Upper lobe of right lung (tissue), 1 donor: ENCODE results near the gene MME. TPM values are rescaled to one million over a fixed set of nuclear protein-coding genes. Genes with fewer than 3 reads are reported as not detected.

Experiments used
- ATAC-seq: fragments of 200-7000 bp; cut with Tn5 transposase; one replicate; pipeline ENCODE4 v1.9.1; 2020; ENCODE audit warnings: mild to moderate bottlenecking, moderate library complexity
- DNase-seq: peaks from one replicate; pipeline ENCODE4 v3.0.0-alpha.2; 2020
- H3K27ac ChIP-seq: fragments of 200-600 bp; one replicate; pipeline ENCODE4 v1.8.0; 2022
- H3K27me3 ChIP-seq: fragments of 200-600 bp; one replicate; pipeline ENCODE4 v1.8.0; 2022; ENCODE audit warnings: mild to moderate bottlenecking
- H3K36me3 ChIP-seq: fragments of 200-600 bp; one replicate; pipeline ENCODE4 v1.8.0; 2022
- H3K4me1 ChIP-seq: fragments of 200-600 bp; one replicate; pipeline ENCODE4 v1.8.0; 2022
- H3K4me3 ChIP-seq: fragments of 200-600 bp; one replicate; pipeline ENCODE4 v1.8.0; 2022; ENCODE audit warnings: mild to moderate bottlenecking
- H3K9me3 ChIP-seq: fragments of 200-600 bp; one replicate; pipeline ENCODE4 v1.8.0; 2022
- intact Hi-C: fragments of 100-400 bp; cut with DNase I; formaldehyde crosslinking; loops from one replicate; pipeline ENCODE4 v1.11.0; 2022
- total RNA-seq: library from RNA; stranded (reverse); fragmentation: NEBNext Ultra II Directional; extraction: Animal tissue kit (Norgen Biotek cat#: 25700); gene quantifications from one replicate; pipeline ENCODE4 v1.2.1, GENCODE V29; 2021
- TF ChIP-seq, protein P1 (sequence below): fragments of 200-600 bp; IDR thresholded peaks from one replicate; pipeline ENCODE4 v1.8.0; 2022; ENCODE audit warnings: antibody characterized with exemption
- donor health status: DM: no; HTN: yes; CAD: no; lungs with severe emphysema.

MME gene
- total RNA-seq, 1 donor from 2014 or later, result 79.1 TPM

DNA sequence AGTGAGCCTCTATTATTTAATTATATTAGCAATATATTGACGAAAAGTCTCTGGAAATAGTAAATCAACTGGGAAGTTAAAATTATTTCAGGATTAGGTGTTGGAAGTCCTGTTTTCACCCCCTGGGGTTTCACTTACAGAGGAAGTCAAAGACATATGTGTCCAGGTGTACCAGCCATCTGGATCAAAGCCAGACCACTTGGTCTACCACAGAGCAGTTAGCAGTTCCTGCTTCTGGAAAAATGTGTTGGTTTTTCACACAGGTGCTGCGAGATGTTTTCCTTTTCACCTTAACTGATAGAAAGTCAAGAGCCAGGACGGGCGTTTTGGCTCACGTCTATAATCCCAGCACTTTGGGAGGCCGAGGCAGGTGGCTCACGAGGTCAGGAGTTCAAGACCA lies 13.1 kb downstream of the MME start:
- Histone ChIP-seq H3K27me3 (no peaks in the 10 kb centered on the region), H3K27ac (no peak overlapping the region), H3K4me3 (no peak overlapping the region), H3K9me3 (no peaks in the 10 kb centered on the region), H3K36me3 (no peaks in the 10 kb centered on the region), H3K4me1 (no peaks in the 10 kb centered on the region)
- ATAC-seq (no peak), DNase-seq (no peak)
- intact Hi-C loops, result no loop called here
- TF ChIP-seq, protein P1, sequence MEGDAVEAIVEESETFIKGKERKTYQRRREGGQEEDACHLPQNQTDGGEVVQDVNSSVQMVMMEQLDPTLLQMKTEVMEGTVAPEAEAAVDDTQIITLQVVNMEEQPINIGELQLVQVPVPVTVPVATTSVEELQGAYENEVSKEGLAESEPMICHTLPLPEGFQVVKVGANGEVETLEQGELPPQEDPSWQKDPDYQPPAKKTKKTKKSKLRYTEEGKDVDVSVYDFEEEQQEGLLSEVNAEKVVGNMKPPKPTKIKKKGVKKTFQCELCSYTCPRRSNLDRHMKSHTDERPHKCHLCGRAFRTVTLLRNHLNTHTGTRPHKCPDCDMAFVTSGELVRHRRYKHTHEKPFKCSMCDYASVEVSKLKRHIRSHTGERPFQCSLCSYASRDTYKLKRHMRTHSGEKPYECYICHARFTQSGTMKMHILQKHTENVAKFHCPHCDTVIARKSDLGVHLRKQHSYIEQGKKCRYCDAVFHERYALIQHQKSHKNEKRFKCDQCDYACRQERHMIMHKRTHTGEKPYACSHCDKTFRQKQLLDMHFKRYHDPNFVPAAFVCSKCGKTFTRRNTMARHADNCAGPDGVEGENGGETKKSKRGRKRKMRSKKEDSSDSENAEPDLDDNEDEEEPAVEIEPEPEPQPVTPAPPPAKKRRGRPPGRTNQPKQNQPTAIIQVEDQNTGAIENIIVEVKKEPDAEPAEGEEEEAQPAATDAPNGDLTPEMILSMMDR, result no peak

DNA sequence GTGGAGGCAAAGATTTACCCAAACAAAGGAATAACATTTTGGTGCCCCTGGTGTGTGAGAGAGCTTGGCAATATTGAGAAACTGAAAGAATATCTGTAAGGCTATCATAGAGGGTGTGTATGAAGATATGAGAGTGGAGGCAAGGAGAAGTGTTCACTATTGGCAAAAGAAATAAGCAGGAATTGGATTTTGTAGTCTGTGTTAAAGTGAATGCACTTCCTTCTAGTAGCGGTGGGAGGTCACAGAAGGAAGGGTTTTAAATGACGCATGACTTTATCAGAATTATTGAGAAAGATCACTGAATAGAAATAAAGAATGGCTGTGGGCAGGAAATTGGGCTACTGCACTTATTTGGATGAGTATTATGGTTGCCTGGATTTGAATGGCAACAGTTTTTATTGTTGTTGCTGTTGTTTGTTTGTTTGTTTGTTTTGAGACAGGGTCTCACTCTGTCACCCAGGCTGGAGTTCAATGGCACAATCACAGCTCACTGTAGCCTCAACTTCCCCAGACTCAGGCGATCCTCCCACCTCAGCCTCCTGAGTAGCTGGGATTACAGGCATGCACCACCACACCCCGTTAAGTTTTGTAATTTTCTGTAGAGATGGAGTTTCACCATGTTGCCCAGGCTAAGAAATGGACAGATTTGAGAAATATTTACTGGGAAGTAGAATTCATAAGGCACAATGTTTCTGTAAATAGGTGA lies 16.3 kb downstream of the MME start:
- H3K9me3 ChIP-seq, result no peaks in the 10 kb centered on the region
- H3K4me1 ChIP-seq, result no peaks in the 10 kb centered on the region
- H3K27me3 ChIP-seq, result no peaks in the 10 kb centered on the region
- no peaks in the 10 kb centered on the region for H3K36me3 ChIP-seq
- H3K4me3 ChIP-seq, result no peak overlapping the region
- peak; percentile 64 for ATAC-seq
- no peak for DNase-seq
- intact Hi-C loops, result no loop called here
- TF ChIP-seq, protein P1, result no peak
- H3K27ac ChIP-seq, result no peak overlapping the region

DNA sequence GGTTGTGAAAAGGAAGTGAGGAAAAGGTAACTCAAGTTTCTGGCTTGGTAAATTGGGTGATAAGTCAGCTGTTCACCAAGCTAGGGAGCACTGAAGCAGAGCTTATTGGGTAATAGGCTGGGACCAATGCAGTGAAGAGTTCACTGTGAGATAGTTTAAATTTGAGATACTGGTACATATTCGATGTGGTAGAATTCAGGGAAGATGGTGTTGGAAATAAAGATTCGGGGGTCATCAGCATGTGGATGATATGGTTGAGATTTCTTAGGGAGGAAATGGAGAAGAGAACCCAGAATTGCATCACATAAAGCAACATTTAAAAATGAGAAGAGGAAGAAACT lies 16.9 kb downstream of the MME start:
- no peaks in the 10 kb centered on the region for H3K4me1 ChIP-seq
- H3K4me3 ChIP-seq, result no peak overlapping the region
- TF ChIP-seq, protein P1, result no peak
- no peaks in the 10 kb centered on the region for H3K27me3 ChIP-seq
- no peak overlapping the region for H3K27ac ChIP-seq
- no peaks in the 10 kb centered on the region for H3K9me3 ChIP-seq
- no peaks in the 10 kb centered on the region for H3K36me3 ChIP-seq
- intact Hi-C loops, result no loop called here
- peak; percentile 51 for ATAC-seq
- DNase-seq, result no peak

DNA sequence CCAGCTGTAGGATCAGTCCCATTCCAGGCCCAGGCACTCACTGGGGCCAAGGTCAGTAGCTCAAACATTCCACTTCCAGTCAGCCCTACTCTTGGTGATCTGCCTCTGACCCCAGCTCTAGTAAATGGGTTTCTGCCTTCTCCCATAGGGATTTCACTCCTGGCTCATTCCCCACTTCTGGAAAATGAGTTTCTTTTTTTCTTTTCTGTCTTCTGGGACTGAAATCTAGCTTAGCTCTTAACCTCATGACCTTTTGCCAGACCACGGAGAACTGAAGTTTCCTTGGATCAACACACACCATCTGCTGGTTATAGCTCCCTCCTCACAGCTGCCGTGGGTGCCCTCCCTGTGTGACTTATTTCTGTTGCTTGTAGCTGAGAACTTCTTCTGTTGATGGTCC lies 21.3 kb downstream of the MME start:
- Histone ChIP-seq H3K4me1 (no peaks in the 10 kb centered on the region), H3K9me3 (no peaks in the 10 kb centered on the region), H3K27me3 (no peaks in the 10 kb centered on the region), H3K4me3 (no peak overlapping the region), H3K27ac (no peak overlapping the region), H3K36me3 (no peaks in the 10 kb centered on the region)
- intact Hi-C loops, result no loop called here
- ATAC-seq, result peak; percentile 42
- DNase-seq, result no peak
- TF ChIP-seq, protein P1, result no peak

DNA sequence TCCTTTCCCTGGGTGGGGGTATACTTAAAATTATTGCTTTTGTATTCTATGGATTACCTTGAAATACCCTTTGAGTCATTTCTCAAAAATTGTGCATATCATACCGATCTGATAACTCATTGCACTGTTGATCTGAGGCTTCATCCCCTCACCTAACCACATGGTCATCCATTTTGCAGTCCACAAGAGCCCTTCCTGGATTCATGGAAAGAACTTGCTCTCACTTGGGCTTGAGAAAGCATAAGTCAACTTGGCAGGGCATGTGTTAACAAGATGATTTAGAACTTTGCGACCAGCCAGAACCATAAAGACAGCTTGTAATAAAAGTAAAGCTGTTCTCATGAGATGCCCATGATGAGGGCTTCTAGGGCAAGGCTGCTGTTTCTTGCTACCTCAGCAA lies 22.2 kb downstream of the MME start:
- H3K4me3 ChIP-seq, result no peak overlapping the region
- ATAC-seq (no peak), DNase-seq (no peak)
- H3K9me3 ChIP-seq, result no peaks in the 10 kb centered on the region
- H3K4me1 ChIP-seq, result no peaks in the 10 kb centered on the region
- TF ChIP-seq, protein P1, result no peak
- no peaks in the 10 kb centered on the region for H3K36me3 ChIP-seq
- H3K27me3 ChIP-seq, result no peaks in the 10 kb centered on the region
- intact Hi-C loops, result no loop called here
- H3K27ac ChIP-seq, result no peak overlapping the region

DNA sequence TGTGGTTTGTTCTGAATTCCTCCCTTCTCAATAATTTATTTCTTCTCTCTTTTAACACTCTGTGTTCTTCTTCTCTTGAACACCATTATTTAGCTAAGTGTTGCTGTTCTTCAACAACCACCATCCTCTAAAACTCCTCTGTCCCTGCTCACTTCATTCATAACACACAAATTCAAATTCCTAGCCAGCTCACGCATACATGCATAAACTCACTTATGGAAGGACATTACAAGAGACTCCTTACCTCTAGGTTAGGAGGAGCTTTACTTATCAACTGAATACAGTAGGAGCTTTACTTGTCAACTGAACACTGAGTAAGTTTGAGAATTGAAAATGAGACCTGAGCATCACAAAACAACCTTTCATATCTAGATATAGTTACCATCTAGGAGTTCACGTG lies 23.6 kb downstream of the MME start:
- no peaks in the 10 kb centered on the region for H3K27me3 ChIP-seq
- H3K27ac ChIP-seq, result no peak overlapping the region
- TF ChIP-seq, protein P1, result no peak
- no peak for ATAC-seq
- no peaks in the 10 kb centered on the region for H3K36me3 ChIP-seq
- DNase-seq, result no peak
- intact Hi-C loops, result no loop called here
- no peak overlapping the region for H3K4me3 ChIP-seq
- H3K9me3 ChIP-seq, result no peaks in the 10 kb centered on the region
- no peaks in the 10 kb centered on the region for H3K4me1 ChIP-seq
